Measurements from ENCODE around the gene LTBP2. TPM values are rescaled to one million over a fixed set of nuclear protein-coding genes. Genes with fewer than 3 reads are reported as not detected.
A peak's percentile ranks its signal among the peaks of the same experiment; 100 is the strongest.

The LTBP2 gene
- total RNA-seq, 1 donor from 2014 or later = 1.9 TPM

GRCh38 chr14:74480046-74480445 is 132.0 kb downstream of the LTBP2 start:
- H3K4me1 Mint-ChIP-seq (ENCODE audit: unreplicated experiment) = peaks cover 13% of the 10 kb centered on the region
- peaks cover 18% of the 10 kb centered on the region for H3K36me3 Mint-ChIP-seq (ENCODE audit: low read depth, unreplicated experiment)
- no peak for TF ChIP-seq CTCF (IDR thresholded peaks at IDR 0.05; ENCODE audit: unreplicated experiment)
- H3K27ac Mint-ChIP-seq (ENCODE audit: unreplicated experiment) = no peak overlapping the region
- H3K27me3 Mint-ChIP-seq (ENCODE audit: unreplicated experiment) = no peaks in the 10 kb centered on the region
- no peak overlapping the region for H3K4me3 Mint-ChIP-seq (ENCODE audit: unreplicated experiment)
- H3K9me3 Mint-ChIP-seq (ENCODE audit: unreplicated experiment) = no peaks in the 10 kb centered on the region
- DNase-seq (ENCODE audit: low spot score) = no peak

GRCh38 chr14:74478996-74479635 is 132.9 kb downstream of the LTBP2 start:
- Mint-ChIP-seq H3K4me1 (ENCODE audit: unreplicated experiment) (peaks cover 13% of the 10 kb centered on the region), H3K4me3 (ENCODE audit: unreplicated experiment) (no peak overlapping the region), H3K36me3 (ENCODE audit: low read depth, unreplicated experiment) (peaks cover 18% of the 10 kb centered on the region), H3K27ac (ENCODE audit: unreplicated experiment) (peak overlapping the region; percentile 11), H3K27me3 (ENCODE audit: unreplicated experiment) (no peaks in the 10 kb centered on the region), H3K9me3 (ENCODE audit: unreplicated experiment) (no peaks in the 10 kb centered on the region)
- peak; percentile 89 for TF ChIP-seq CTCF (IDR thresholded peaks at IDR 0.05; ENCODE audit: unreplicated experiment)
- peak; percentile 44 for DNase-seq (ENCODE audit: low spot score)

- Mint-ChIP-seq H3K4me1 (ENCODE audit: unreplicated experiment) (peaks cover 13% of the 10 kb centered on the region), H3K27me3 (ENCODE audit: unreplicated experiment) (no peaks in the 10 kb centered on the region), H3K36me3 (ENCODE audit: low read depth, unreplicated experiment) (peaks cover 30% of the 10 kb centered on the region), H3K9me3 (ENCODE audit: unreplicated experiment) (no peaks in the 10 kb centered on the region), H3K4me3 (ENCODE audit: unreplicated experiment) (no peak overlapping the region), H3K27ac (ENCODE audit: unreplicated experiment) (no peak overlapping the region)
- TF ChIP-seq CTCF (IDR thresholded peaks at IDR 0.05; ENCODE audit: unreplicated experiment) = no peak
- DNase-seq (ENCODE audit: low spot score) = no peak
Measured at GRCh38 chr14:74476607-74477006, 135.4 kb downstream of the LTBP2 start.

- Mint-ChIP-seq H3K9me3 (ENCODE audit: unreplicated experiment) (no peaks in the 10 kb centered on the region), H3K4me1 (ENCODE audit: unreplicated experiment) (peaks cover 13% of the 10 kb centered on the region), H3K27me3 (ENCODE audit: unreplicated experiment) (no peaks in the 10 kb centered on the region), H3K4me3 (ENCODE audit: unreplicated experiment) (no peak overlapping the region), H3K36me3 (ENCODE audit: low read depth, unreplicated experiment) (peaks cover 30% of the 10 kb centered on the region), H3K27ac (ENCODE audit: unreplicated experiment) (no peak overlapping the region)
- no peak for TF ChIP-seq CTCF (IDR thresholded peaks at IDR 0.05; ENCODE audit: unreplicated experiment)
- DNase-seq (ENCODE audit: low spot score) = no peak
Measured at GRCh38 chr14:74476107-74476506, 135.9 kb downstream of the LTBP2 start.

GRCh38 chr14:74475678-74476077 is 136.4 kb downstream of the LTBP2 start:
- H3K27me3 Mint-ChIP-seq (ENCODE audit: unreplicated experiment) = no peaks in the 10 kb centered on the region
- no peak overlapping the region for H3K4me3 Mint-ChIP-seq (ENCODE audit: unreplicated experiment)
- H3K9me3 Mint-ChIP-seq (ENCODE audit: unreplicated experiment) = no peaks in the 10 kb centered on the region
- H3K36me3 Mint-ChIP-seq (ENCODE audit: low read depth, unreplicated experiment) = peaks cover 29% of the 10 kb centered on the region
- peaks cover 15% of the 10 kb centered on the region for H3K4me1 Mint-ChIP-seq (ENCODE audit: unreplicated experiment)
- no peak overlapping the region for H3K27ac Mint-ChIP-seq (ENCODE audit: unreplicated experiment)
- TF ChIP-seq CTCF (IDR thresholded peaks at IDR 0.05; ENCODE audit: unreplicated experiment) = no peak
- DNase-seq (ENCODE audit: low spot score) = no peak
